Right forelimb (tissue), 1 donor: ENCODE results near the gene RAG2.

ENCODE experiments used
- DNase-seq: peaks from one replicate; pipeline ENCODE4 v3.0.0-alpha.2; 2018

The RAG2 gene

DNA sequence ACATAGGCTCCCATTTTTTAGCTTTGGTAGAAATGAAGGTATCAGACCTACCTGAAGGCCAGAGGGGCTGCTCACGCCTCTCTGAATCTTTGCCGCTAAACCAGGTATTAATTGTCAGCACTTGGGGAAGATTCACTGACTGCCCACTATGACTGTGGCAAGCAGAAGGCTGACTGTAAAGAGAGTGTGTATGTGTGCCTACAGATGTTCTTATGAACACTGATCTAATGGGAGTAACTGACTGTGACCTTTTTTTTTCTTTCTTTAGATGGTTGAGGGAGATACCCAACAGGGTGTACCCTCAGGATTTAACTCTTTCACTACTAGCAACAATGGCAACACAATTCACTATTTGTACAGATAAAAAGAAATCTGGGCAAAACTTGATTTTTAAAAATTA is at the start of gene RAG2:
TSS of gene RAG2 (minus strand) at position 186 of the 400 bp plus-strand sequence. CDS start 4,068 bp downstream, outside the sequence.
- no peak for DNase-seq

GRCh38 chr11:36638556-36638955 is 40.5 kb upstream of the RAG2 start:
- no peak for DNase-seq

DNA sequence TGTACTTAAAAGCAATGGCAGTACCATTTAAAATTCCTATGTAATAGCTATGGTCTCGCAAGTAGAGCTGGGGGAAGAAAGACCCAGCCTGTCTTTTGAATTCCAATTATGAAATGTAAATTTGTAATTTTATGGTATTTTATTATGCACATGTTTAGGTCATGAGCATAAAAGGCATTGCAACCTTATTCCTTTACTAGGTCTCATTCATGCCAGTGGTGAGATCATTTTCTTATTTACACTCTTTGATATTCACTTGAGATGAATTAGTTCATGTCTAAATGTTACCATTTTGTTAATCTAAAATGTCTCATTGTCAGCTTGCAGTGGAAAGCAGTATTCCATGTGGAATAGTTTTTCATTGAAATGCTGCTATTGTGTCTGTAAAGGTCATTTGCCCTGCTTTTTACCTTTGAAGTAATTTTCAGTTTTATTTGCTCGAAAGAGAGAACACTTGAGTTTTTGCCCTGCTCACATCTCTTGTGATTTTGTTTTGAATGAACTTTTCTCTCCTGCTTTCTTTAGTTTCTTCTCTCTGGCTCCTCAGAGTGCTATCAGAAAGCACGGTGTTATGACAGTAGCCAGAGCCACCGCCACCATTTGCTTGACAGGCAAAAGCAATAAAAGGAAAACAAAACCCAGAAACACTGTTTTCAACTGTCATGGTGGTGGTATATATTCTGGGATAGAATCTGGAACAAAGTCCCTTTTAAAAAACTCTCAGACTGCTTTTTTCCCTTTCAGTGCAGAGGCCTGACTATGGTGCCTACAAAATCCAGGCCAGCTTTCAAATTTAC is 37.2 kb upstream of the RAG2 start:
- no peak for DNase-seq

GRCh38 chr11:36631774-36632173 is 33.7 kb upstream of the RAG2 start:
- no peak for DNase-seq

DNA sequence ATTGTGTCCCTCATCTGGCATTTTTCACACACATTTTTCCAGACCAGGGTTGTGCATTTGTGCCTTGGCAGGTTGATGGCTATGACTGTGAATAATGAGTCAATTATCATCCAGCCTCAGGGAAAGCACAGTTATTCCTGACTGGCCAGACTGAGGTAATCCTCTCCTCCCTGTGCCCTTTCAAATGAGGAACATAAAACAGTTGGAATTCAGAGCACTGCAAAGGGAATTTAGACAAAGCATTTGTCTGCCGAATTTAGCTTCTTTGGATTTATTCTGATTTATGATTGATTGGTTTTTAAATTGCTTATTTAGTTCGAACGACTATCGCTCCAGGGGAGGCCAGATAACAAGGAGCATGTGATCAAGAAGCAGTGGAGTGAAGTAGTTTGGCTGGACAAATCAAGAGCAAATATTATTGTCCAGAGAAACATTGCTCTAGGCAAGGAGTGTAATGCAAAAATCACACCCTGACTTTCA is 30.8 kb upstream of the RAG2 start:
- DNase-seq = no peak

GRCh38 chr11:36628141-36628540 is 30.1 kb upstream of the RAG2 start:
- no peak for DNase-seq

GRCh38 chr11:36627471-36627870 is 29.4 kb upstream of the RAG2 start:
- DNase-seq = no peak

DNA sequence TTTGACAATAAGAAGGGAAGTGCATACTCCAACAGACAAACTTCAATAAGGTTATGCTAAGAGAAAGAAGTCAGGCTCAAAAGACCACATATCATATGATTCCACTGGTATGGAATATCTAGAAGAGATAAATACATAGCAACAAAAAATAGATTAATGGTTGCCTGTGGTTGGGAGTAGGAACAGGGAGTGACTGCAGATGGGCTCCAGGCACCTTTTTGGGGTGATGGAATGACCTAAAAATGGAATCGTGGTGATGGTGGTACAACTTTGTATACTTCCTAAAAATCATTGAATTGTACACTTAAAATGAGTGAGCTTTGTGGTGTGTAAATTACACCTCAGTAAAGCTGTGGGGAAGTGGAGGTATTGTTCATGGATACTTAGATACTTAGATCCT is 29.0 kb upstream of the RAG2 start:
- DNase-seq = no peak

GRCh38 chr11:36623494-36623893 is 25.5 kb upstream of the RAG2 start:
- DNase-seq = no peak

DNA sequence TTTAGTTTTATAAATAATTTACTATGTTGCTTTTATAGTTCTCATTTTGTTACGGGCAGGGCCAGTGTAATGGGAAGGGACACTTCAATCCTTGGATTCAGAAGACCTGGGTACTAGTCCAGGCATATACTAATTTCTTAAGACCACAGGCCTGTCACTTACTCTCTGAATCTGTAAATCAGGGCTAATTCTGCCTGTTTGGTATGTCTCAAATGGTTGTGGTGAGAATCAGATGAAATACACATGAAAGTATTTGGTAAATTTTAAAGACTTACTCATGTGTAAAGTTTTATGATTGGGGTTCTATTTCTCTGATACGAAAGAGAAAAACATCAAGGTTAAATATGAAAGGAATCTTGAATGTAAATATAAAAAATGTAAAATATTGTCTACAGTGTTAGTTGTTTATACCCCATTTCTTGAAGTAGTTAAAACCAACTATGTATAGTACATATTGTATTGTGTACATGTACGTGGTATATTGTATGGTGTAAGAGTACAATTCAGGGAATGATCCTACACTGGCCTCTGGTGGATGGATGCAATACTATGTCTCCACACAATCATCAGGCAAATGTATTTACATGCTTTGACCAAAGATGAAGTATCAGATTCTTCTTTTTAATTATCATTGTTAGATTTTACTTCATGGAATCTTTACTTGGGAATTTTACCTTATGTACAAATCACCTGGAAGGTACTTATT is 24.5 kb upstream of the RAG2 start:
- no peak for DNase-seq

GRCh38 chr11:36620246-36620645 is 22.2 kb upstream of the RAG2 start:
- no peak for DNase-seq

GRCh38 chr11:36619502-36619901 is 21.5 kb upstream of the RAG2 start:
- no peak for DNase-seq

DNA sequence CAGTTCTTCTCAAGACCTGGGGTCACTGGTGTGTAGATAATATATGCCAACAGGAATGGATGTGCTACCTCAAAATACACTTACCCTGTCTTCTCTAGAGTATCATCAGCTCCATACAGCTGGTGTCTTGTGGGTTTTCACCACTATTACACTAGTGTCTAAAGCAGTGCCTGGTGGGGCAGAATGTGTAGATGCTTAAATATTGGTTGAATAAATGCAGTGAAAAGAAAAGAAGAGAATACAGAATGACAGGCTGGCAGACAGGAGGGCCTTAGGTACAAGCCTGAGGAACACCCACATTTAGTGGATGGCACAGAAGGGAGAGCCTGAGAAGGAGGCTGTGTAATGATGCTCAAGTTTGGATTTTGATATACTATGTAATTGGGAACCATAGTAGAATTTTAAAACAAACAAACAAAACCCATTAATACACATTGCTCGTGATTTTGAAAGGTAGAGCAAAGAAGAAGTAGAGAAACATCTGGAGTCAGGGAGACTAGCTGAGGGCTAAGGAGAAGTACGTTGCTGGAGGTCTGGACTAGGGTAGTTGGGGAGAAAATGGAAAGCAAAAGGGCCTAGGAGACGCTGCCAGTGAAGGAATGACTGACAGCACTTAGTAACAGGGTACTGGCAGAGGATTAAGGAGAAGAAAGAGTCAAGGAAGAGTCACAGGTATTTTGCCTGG is 20.5 kb upstream of the RAG2 start:
- no peak for DNase-seq

DNA sequence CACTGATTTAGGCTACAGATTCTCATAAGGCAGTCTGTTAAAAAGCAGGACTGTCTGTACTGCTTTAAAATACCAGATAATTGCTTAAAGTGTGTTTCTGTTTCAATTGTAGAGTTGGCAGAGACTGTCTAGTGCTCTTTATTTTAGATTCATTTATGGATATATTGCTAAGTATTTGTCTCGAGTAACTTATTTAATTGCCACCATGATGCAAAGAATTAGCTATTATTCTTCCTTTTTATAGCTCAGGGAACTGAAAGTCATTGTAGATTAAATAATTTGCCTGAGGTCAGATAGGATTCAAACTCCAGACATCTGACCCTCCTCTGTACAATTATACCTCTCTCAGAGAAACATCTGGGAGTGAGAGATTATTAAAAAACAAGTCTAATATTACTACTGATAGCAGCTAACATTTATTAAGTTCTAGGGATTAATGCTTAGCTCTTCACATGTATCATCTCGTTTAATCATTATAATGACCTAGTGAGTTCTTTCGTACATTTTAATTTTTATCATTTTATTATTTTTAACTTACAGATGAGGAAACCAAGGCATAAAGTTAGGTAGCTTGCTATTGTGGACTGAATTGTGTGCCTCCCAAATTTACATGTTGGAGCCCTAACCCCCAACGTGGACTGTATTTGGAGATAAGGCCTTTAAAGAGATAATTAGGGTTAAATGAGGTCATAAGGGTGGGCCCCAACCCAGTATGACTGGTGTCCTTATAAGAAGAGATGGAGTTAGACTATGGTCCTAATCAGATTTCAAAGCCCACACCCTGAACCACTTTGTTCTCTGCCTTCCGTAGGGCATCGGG is 19.7 kb upstream of the RAG2 start:
- no peak for DNase-seq

GRCh38 chr11:36615826-36616225 is 17.8 kb upstream of the RAG2 start:
- no peak for DNase-seq

DNA sequence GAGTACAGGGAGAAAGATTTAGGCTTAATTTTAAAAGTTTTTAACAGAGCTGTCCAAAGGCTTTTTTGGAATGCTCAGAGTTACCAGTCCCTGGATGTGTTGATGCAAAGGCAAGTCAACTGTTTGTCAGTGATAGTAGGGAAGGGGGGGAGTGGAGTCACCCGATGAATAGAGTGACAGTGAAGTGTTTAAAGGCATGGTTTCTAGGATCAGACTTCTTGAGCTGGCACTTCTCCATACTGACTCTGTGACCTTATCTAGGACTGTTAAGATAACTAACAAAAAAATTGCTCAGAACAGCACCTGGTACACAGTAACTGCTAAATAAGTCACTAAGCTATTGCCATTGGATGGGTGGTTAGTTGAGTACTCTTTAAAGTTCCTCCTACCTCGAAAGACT is 11.3 kb upstream of the RAG2 start:
- DNase-seq = no peak

GRCh38 chr11:36608491-36609199 is 10.6 kb upstream of the RAG2 start:
- no peak for DNase-seq

DNA sequence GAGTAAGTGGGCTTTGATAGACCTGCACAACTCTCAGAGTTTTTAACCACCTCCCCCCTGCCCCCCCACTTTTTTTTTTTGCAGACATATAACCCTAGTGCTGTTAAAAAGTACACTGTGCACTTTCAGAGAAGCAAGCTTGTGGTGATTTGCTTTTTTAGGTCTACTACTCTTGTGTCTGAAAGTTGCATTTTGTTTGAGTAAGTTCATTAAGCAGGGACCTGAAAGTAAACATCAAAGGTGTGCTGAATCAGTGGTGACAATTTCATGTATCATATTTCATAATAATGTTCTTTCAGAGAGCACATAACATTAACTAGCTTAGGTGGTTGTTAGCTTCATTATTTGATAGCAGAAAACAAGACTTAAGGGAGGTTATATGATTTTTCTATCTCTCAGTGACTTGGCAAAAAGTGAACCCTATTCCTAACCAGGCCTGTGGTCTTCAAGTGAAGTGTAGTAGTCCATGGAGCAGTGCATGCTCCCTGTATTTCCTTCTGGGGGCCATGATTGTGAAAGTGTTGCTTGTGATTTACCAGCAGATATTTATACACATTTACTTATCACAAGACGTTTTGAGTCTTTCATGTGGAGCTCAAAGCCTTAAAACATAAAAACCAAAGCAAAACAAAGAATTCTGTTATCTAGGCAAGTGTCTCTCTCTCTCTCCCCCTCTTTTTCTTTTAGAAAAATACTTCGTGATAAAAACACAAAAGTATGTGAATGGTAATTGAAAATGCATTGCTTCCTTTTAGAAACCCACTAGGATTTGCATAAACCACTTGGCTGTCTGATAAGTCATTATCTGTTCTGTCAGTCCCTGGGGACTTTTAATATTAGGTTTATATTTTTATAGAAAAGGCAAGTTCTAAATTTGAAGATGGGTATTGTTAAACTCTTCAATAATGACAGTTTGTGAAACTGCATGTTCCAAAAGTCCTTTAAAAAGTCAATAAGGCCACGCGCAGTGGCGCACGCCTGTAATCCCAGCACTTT is 7.5 kb upstream of the RAG2 start:
- no peak for DNase-seq

DNA sequence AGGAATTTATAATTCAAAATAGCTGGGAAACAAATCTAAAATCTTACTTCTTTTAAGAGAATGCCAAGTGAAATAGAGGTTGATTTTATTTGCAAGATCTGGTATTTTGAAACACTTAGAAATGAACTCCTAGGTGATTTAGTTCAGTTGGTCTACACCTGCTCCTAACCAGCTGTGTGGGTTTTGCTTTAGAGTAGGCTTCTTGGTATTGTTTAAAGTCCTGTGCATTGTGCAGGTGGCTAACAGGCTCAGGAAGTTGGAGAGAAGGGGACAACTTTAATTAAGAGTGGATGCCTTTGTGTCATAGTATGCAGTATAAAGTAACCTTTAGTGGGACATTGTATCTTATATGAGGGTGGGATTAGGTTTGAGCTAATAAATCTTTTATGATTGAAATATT is 4.1 kb upstream of the RAG2 start:
- no peak for DNase-seq

DNA sequence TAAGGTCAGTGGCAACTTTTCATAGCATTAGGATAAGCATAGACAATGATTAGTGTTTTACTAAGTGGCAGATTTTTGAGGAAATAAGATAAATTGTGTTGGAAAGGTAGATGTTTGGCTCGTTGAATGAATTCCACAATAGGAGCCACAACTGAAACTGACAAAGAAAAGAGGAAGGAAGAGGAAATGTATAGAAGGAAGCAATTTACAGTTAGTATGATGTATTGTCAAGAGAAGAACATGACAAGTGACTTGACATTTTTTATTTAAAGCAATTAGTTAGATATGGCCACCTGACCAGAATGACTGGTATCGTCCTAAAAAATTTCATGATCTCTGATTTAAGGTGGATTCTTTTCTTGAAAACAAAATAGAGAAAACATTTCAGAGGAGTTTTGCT is 3.1 kb upstream of the RAG2 start:
- no peak for DNase-seq

GRCh38 chr11:36600180-36600579 is 2.1 kb upstream of the RAG2 start:
- no peak for DNase-seq
